LNCAP (cell line): ENCODE results near the gene SLC25A12.

Source experiments
- CTCF ChIP-seq: fragments of 450-650 bp; IDR thresholded peaks from 2 replicates; pipeline ENCODE4 v1.5.1; 2017; ENCODE audit warnings: mild to moderate bottlenecking

The SLC25A12 gene

GRCh38 chr2:171807831-171808393 is 86.1 kb downstream of the SLC25A12 start:
- no peak for TF ChIP-seq CTCF

GRCh38 chr2:171807119-171807518 is 86.9 kb downstream of the SLC25A12 start:
- TF ChIP-seq CTCF: no peak

- no peak for TF ChIP-seq CTCF
Measured at GRCh38 chr2:171804456-171804855, 89.6 kb downstream of the SLC25A12 start.

GRCh38 chr2:171803757-171804156 is 90.3 kb downstream of the SLC25A12 start:
- TF ChIP-seq CTCF: no peak

GRCh38 chr2:171800639-171801038 is 93.4 kb downstream of the SLC25A12 start:
- no peak for TF ChIP-seq CTCF

GRCh38 chr2:171798156-171798820 is 95.8 kb downstream of the SLC25A12 start:
- TF ChIP-seq CTCF: no peak

GRCh38 chr2:171794918-171795317 is 99.1 kb downstream of the SLC25A12 start:
- no peak for TF ChIP-seq CTCF
